Measurements from ENCODE around the gene CFAP299.

CFAP299 gene

DNA sequence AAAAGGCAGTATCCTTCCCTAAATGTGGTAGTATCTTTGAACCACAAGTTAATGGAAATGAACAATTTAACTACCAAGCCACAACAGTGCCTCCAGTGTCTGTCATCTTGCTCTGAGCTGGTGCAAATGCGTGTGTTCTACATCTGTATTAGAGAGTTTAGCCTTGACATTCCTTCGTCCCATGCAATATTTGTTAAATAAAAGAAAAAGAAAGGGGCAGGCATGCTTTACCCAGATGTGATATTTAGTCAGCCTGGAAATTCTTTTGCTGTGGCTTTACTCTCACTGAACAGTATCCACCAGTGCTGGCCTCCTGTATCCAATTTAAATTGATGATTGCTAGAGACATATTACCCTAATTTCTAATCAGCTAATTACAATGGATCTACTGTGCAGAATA is 310.5 kb downstream of the CFAP299 start:
- TF ChIP-seq EP300 (IDR thresholded peaks at IDR 0.05; ENCODE audit: borderline replicate concordance) (no peak), CEBPB (IDR thresholded peaks at IDR 0.05) (no peak), YY1 (IDR thresholded peaks at IDR 0.05; ENCODE audit: low read depth) (no peak), TAF1 (IDR thresholded peaks at IDR 0.05; ENCODE audit: low read depth) (no peak), RAD21 (IDR thresholded peaks at IDR 0.05; ENCODE audit: low read depth) (no peak)
- TF ChIP-seq, protein P1, sequence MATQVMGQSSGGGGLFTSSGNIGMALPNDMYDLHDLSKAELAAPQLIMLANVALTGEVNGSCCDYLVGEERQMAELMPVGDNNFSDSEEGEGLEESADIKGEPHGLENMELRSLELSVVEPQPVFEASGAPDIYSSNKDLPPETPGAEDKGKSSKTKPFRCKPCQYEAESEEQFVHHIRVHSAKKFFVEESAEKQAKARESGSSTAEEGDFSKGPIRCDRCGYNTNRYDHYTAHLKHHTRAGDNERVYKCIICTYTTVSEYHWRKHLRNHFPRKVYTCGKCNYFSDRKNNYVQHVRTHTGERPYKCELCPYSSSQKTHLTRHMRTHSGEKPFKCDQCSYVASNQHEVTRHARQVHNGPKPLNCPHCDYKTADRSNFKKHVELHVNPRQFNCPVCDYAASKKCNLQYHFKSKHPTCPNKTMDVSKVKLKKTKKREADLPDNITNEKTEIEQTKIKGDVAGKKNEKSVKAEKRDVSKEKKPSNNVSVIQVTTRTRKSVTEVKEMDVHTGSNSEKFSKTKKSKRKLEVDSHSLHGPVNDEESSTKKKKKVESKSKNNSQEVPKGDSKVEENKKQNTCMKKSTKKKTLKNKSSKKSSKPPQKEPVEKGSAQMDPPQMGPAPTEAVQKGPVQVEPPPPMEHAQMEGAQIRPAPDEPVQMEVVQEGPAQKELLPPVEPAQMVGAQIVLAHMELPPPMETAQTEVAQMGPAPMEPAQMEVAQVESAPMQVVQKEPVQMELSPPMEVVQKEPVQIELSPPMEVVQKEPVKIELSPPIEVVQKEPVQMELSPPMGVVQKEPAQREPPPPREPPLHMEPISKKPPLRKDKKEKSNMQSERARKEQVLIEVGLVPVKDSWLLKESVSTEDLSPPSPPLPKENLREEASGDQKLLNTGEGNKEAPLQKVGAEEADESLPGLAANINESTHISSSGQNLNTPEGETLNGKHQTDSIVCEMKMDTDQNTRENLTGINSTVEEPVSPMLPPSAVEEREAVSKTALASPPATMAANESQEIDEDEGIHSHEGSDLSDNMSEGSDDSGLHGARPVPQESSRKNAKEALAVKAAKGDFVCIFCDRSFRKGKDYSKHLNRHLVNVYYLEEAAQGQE (IDR thresholded peaks at IDR 0.05; ENCODE audit: low read depth): no peak
- TF ChIP-seq, protein P2, sequence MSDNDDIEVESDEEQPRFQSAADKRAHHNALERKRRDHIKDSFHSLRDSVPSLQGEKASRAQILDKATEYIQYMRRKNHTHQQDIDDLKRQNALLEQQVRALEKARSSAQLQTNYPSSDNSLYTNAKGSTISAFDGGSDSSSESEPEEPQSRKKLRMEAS (IDR thresholded peaks at IDR 0.05): no peak

DNA sequence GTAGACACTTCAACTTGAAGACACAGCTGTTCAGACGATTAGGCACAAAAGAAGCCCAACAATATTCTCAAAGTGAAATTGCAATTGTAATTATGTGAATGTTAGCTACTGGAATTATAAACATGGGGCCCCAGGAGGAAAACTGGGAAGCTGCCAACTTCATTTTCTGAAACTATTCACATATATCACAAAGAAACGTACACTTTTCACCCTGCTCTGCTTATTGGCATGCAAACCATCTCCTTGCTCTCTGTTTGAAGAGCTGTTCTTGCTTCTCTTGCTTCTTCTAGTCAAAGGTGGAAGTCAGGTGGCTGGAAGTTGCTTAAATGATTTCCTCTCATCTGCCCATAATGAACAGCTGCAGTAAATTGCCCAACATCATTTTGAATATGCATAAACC is 320.1 kb downstream of the CFAP299 start:
- TF ChIP-seq EGR1 (IDR thresholded peaks at IDR 0.05) (no peak), FOXM1 (IDR thresholded peaks at IDR 0.05; ENCODE audit: borderline replicate concordance, low read depth) (no peak), TEAD4 (IDR thresholded peaks at IDR 0.05) (no peak), TCF12 (IDR thresholded peaks at IDR 0.05; ENCODE audit: low read depth) (no peak), YY1 (IDR thresholded peaks at IDR 0.05; ENCODE audit: low read depth) (no peak), ZBTB7A (IDR thresholded peaks at IDR 0.05; ENCODE audit: low read depth) (no peak), CEBPB (IDR thresholded peaks at IDR 0.05) (no peak), TAF1 (IDR thresholded peaks at IDR 0.05; ENCODE audit: low read depth) (no peak), RAD21 (IDR thresholded peaks at IDR 0.05; ENCODE audit: low read depth) (no peak), NFIC (IDR thresholded peaks at IDR 0.05) (no peak), CREB1 (IDR thresholded peaks at IDR 0.05; ENCODE audit: low read depth) (no peak), EP300 (IDR thresholded peaks at IDR 0.05; ENCODE audit: borderline replicate concordance) (no peak)
- TF ChIP-seq, protein P3, sequence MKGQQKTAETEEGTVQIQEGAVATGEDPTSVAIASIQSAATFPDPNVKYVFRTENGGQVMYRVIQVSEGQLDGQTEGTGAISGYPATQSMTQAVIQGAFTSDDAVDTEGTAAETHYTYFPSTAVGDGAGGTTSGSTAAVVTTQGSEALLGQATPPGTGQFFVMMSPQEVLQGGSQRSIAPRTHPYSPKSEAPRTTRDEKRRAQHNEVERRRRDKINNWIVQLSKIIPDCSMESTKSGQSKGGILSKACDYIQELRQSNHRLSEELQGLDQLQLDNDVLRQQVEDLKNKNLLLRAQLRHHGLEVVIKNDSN (IDR thresholded peaks at IDR 0.05): no peak
- TF ChIP-seq, protein P1 (IDR thresholded peaks at IDR 0.05; ENCODE audit: low read depth): no peak
- TF ChIP-seq, protein P2 (IDR thresholded peaks at IDR 0.05): no peak

DNA sequence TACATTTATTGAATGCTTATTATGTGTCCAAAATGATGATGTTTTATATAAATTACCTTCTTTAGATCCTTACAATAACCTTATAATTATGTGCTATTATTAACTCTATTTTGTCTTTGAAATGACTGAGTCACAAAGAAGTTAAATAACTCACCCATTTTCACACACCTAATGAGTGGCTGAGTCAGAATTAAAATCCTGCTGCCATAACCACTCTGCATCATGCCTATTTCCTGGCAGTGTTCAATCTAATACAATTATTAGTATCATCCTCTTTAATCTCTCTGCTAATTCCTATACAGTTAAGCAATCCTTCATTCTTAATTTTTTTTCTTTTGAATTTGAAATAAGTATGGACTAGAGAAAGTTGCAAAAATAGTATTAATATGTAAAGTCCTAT is 342.9 kb downstream of the CFAP299 start:
- no peak for TF ChIP-seq EGR1 (IDR thresholded peaks at IDR 0.05)
- TF ChIP-seq ZBTB7A (IDR thresholded peaks at IDR 0.05; ENCODE audit: low read depth): no peak
- no peak for TF ChIP-seq TAF1 (IDR thresholded peaks at IDR 0.05; ENCODE audit: low read depth)
- no peak for TF ChIP-seq YY1 (IDR thresholded peaks at IDR 0.05; ENCODE audit: low read depth)
- TF ChIP-seq, protein P3 (IDR thresholded peaks at IDR 0.05): no peak

DNA sequence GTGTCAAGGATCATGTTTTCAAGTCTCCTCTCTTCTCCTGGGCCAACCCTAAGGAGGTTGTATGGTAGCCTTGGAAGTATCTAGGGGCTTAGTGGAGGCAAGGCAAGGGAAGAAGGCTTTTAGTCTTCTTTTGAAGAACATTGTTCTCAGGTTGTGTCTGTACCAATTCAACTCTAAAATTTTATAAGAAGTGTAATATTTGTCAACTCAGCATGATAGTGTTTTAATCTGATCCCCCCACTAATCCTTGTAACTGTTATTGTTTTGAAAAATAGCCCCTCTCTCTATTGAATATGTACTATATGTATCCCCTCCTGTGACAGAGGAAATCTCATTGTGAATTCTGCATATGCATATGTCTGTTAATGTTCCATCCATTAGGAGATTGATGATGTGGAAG is 345.4 kb downstream of the CFAP299 start:
- TF ChIP-seq RAD21 (IDR thresholded peaks at IDR 0.05; ENCODE audit: low read depth) (no peak), CEBPB (IDR thresholded peaks at IDR 0.05) (no peak), NFIC (IDR thresholded peaks at IDR 0.05) (no peak), FOXM1 (IDR thresholded peaks at IDR 0.05; ENCODE audit: borderline replicate concordance, low read depth) (no peak), CREB1 (IDR thresholded peaks at IDR 0.05; ENCODE audit: low read depth) (no peak), EGR1 (IDR thresholded peaks at IDR 0.05) (no peak), YY1 (IDR thresholded peaks at IDR 0.05; ENCODE audit: low read depth) (no peak), TCF12 (IDR thresholded peaks at IDR 0.05; ENCODE audit: low read depth) (no peak), TEAD4 (IDR thresholded peaks at IDR 0.05) (no peak), EP300 (IDR thresholded peaks at IDR 0.05; ENCODE audit: borderline replicate concordance) (no peak), TAF1 (IDR thresholded peaks at IDR 0.05; ENCODE audit: low read depth) (no peak), ZBTB7A (IDR thresholded peaks at IDR 0.05; ENCODE audit: low read depth) (no peak)
- TF ChIP-seq, protein P3 (IDR thresholded peaks at IDR 0.05): no peak
- TF ChIP-seq, protein P2 (IDR thresholded peaks at IDR 0.05): no peak
- TF ChIP-seq, protein P1 (IDR thresholded peaks at IDR 0.05; ENCODE audit: low read depth): no peak

Measured in Ishikawa (cell line).